SHP77 treated with DMSO at 0.1 percent for 48 hours (cell line): ENCODE measurements around the gene GADD45B.
"Not testable (repeated sequence)": the region's sequence is repeated elsewhere in the genome, so short reads cannot be mapped to it uniquely, and the experiment has no call there.

Experiments
- DNase-seq: peaks from one replicate; lab custom pipeline; 2025; lab: John Stamatoyannopoulos, UW

Gene GADD45B

GRCh38 chr19:2514981-2515518 is 39.1 kb downstream of the GADD45B start:
- no peak for DNase-seq

GRCh38 chr19:2516727-2517126 is 40.8 kb downstream of the GADD45B start:
- DNase-seq = no peak

GRCh38 chr19:2517881-2518601 is 42.1 kb downstream of the GADD45B start:
- no peak for DNase-seq

GRCh38 chr19:2518856-2519255 is 42.9 kb downstream of the GADD45B start:
- DNase-seq = not testable (repeated sequence)

- no peak for DNase-seq
Measured at GRCh38 chr19:2519482-2519881, 43.6 kb downstream of the GADD45B start.

- no peak for DNase-seq
Measured at GRCh38 chr19:2523630-2524311, 47.8 kb downstream of the GADD45B start.

- DNase-seq = no peak
Measured at GRCh38 chr19:2524361-2524839, 48.5 kb downstream of the GADD45B start.

GRCh38 chr19:2524840-2525723 is 49.2 kb downstream of the GADD45B start:
- no peak for DNase-seq

- DNase-seq = no peak
Measured at GRCh38 chr19:2527171-2527570, 51.2 kb downstream of the GADD45B start.

GRCh38 chr19:2527686-2528085 is 51.8 kb downstream of the GADD45B start:
- no peak for DNase-seq
